Esophagus squamous epithelium (tissue), 5 donors: ENCODE data around the gene UQCC2. TPM values are rescaled to one million over a fixed set of nuclear protein-coding genes. Genes with fewer than 3 reads are reported as not detected.

Experiments used
- DNase-seq: peaks from one replicate; lab custom pipeline; 2025; lab: John Stamatoyannopoulos, UW
- H3K27ac ChIP-seq, 4 donors: fragments of 200-600 bp; sonication (generic); one replicate each; pipeline ENCODE4 v1.5.1; 2016 to 2019; ENCODE audit warnings: mild to moderate bottlenecking in 1 of 4
- H3K27me3 ChIP-seq, 4 donors: fragments of 200-600 bp; sonication (generic); 1 replicate in 3 of 4; 2 replicates in 1 of 4; pipeline versions ENCODE4 v1.5.1 to v1.6.0; 2017 to 2021; ENCODE audit warnings: antibody characterized with exemption in 1 of 4
- H3K36me3 ChIP-seq, 3 donors: fragments of 200-600 bp; sonication (generic); one replicate each; pipeline ENCODE4 v1.5.1; 2016 to 2019
- H3K4me1 ChIP-seq, 3 donors: fragments of 200-600 bp; sonication (generic); one replicate each; pipeline ENCODE4 v1.5.1; 2017 to 2019
- H3K4me3 ChIP-seq, 4 donors: fragments of 200-600 bp; sonication (generic); 1 replicate in 3 of 4; 2 replicates in 1 of 4; pipeline ENCODE4 v1.5.1; 2016 to 2019; ENCODE audit warnings: mild to moderate bottlenecking in 2 of 4, moderate library complexity in 1 of 4
- H3K9me3 ChIP-seq, 3 donors: fragments of 200-600 bp; sonication (generic); one replicate each; pipeline ENCODE4 v1.5.1; 2016 to 2019
- POLR2A ChIP-seq, 4 donors: fragments of 450-650 bp; IDR thresholded peaks; one replicate each; pipeline ENCODE4 v1.6.1; 2017; ENCODE audit warnings: antibody characterized with exemption in 4 of 4, mild to moderate bottlenecking in 4 of 4, moderate library complexity in 3 of 4
- WGBS, 2 donors: methylation state at CpG; one replicate each; pipeline ENCODE4 v1.1.5; 2018; 5-methylcytosine and 5-hydroxymethylcytosine counted together
- intact Hi-C: fragments of 100-400 bp; cut with DNase I; formaldehyde crosslinking; loops from one replicate; pipeline ENCODE4 v1.15.0; 2022
- total RNA-seq, 4 donors: library from RNA; depleted of rRNA; stranded (reverse); fragments of >200 nt; gene quantifications; one replicate each; pipeline ENCODE4 v1.1.0, GENCODE V29; 2016
- TF ChIP-seq, protein P1 (sequence below), 6 experiments: fragments of 450-650 bp in 4 of 6; fragments of 200-600 bp in 2 of 6; sonication (generic) in 2 of 6; IDR thresholded peaks; one replicate each; pipeline ENCODE4 v1.5.1; 2016 to 2019; ENCODE audit warnings: antibody characterized with exemption in 6 of 6, mild to moderate bottlenecking in 4 of 6, moderate library complexity in 4 of 6
- donor health status: DM: yes; HTN: yes; CAD: no.

Gene UQCC2
- total RNA-seq, 4 donors from 2014 or later: 7.8 to 36.8 (median 13.7) TPM

DNA sequence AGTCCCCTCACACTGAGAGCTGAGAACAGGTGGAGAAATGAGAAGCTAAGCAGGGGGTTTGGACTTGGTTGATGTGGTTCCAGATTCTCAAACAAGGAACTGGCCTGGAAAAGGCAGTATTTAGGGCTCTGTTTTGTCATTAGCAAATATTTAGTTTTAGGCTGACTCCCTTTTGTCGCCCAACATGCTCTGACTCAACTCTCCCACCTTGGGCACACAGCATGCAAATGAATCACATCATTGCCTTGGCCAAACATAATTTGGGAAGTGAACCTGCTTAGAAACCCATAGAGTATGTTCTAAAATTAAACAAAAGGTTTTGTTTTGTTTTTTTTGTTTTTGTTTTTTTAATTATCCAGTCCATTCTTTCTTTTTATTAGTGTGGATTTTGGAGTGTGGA lies 9.5 kb upstream of the UQCC2 start:
- H3K4me3 ChIP-seq: no peak overlapping the region
- no peak for DNase-seq
- intact Hi-C loops: no loop called here
- peak overlapping the region; percentile 71 to 86 (median 79) for H3K27ac ChIP-seq
- no peaks in the 10 kb centered on the region for H3K9me3 ChIP-seq
- TF ChIP-seq, protein P1, sequence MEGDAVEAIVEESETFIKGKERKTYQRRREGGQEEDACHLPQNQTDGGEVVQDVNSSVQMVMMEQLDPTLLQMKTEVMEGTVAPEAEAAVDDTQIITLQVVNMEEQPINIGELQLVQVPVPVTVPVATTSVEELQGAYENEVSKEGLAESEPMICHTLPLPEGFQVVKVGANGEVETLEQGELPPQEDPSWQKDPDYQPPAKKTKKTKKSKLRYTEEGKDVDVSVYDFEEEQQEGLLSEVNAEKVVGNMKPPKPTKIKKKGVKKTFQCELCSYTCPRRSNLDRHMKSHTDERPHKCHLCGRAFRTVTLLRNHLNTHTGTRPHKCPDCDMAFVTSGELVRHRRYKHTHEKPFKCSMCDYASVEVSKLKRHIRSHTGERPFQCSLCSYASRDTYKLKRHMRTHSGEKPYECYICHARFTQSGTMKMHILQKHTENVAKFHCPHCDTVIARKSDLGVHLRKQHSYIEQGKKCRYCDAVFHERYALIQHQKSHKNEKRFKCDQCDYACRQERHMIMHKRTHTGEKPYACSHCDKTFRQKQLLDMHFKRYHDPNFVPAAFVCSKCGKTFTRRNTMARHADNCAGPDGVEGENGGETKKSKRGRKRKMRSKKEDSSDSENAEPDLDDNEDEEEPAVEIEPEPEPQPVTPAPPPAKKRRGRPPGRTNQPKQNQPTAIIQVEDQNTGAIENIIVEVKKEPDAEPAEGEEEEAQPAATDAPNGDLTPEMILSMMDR (IDR thresholded peaks at IDR 0.05): no peak
- TF ChIP-seq POLR2A (IDR thresholded peaks at IDR 0.05): no peak
- peaks cover 12 to 55% (median 45%) of the 10 kb centered on the region in 3 donors for H3K4me1 ChIP-seq
- no peaks in the 10 kb centered on the region for H3K36me3 ChIP-seq
- peaks cover 0 to 7% (median 0%) of the 10 kb centered on the region in 4 donors for H3K27me3 ChIP-seq
- 25 to 29% methylated on average over 1 of the region's 1 CpG for WGBS, 2 donors

DNA sequence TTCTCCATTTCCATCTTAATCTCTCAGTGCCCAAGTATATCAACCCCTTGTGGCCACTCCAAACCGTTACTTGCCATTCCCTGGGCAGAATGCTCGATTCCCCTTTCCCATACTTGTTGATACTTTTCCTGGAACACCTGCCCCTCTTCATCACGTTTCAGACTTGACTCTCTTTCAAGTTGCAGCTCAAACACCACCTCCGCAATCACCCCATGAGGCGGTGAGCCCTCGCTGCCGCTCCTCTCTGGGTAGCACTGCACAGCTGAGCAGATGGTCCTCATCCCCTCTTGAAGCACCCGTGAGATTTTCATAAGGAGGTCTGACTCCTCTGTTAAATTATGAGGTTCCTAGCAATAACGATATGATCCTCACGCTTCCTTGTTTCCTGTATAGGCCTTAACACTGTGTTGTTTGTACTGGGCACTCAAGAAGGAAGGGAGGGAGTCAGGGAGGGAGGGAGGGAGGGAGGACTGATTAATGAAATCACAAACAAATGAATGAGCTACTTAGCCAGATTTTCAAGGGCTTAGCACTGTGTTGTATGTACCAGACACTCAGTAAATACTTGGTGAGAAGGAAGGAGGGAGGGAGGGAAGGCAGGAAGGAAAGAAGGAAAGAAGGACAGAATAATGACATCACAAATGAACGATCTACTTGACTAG lies 8.0 kb upstream of the UQCC2 start:
- 68% methylated on average over 7 to 11 of the region's 11 CpGs for WGBS, 2 donors
- TF ChIP-seq, protein P1 (IDR thresholded peaks at IDR 0.05): no peak
- TF ChIP-seq POLR2A (IDR thresholded peaks at IDR 0.05): no peak
- intact Hi-C loops: no loop called here
- peak overlapping the region; percentile 71 to 86 (median 79) for H3K27ac ChIP-seq
- H3K4me3 ChIP-seq: no peak overlapping the region
- peaks cover 0 to 7% (median 0%) of the 10 kb centered on the region in 4 donors for H3K27me3 ChIP-seq
- no peaks in the 10 kb centered on the region for H3K36me3 ChIP-seq
- no peak for DNase-seq
- peaks cover 12 to 63% (median 47%) of the 10 kb centered on the region in 3 donors for H3K4me1 ChIP-seq
- no peaks in the 10 kb centered on the region for H3K9me3 ChIP-seq

DNA sequence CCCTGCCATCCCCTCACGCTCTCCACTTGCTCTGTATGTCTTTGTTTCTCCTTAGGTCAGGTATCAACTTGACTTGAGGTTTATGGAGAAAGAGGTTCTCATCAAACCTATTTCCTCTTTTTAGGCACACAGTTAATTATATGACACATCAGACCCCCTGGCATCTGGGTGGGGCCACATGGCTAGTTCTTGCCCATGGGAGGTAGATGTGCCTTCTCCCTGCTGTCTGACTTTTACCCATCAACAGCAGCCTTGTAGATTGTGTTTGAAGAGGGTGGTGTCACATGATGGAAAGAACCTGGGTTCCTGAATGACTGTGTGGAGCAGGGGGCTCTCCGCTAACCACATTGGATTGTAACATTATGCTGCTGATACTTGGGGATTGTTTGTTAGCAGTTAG lies 7.2 kb upstream of the UQCC2 start:
- Histone ChIP-seq H3K27ac (peak overlapping the region; percentile 71 to 86 (median 79)), H3K4me3 (no peak overlapping the region), H3K36me3 (no peaks in the 10 kb centered on the region), H3K4me1 (peaks cover 12 to 63% (median 47%) of the 10 kb centered on the region in 3 donors), H3K27me3 (peaks cover 0 to 7% (median 0%) of the 10 kb centered on the region in 4 donors), H3K9me3 (no peaks in the 10 kb centered on the region)
- no peak for DNase-seq
- TF ChIP-seq, protein P1 (IDR thresholded peaks at IDR 0.05): no peak
- no peak for TF ChIP-seq POLR2A (IDR thresholded peaks at IDR 0.05)
- intact Hi-C loops: no loop called here
- WGBS, 2 donors: 81 to 83% methylated on average over 2 of the region's 2 CpGs

DNA sequence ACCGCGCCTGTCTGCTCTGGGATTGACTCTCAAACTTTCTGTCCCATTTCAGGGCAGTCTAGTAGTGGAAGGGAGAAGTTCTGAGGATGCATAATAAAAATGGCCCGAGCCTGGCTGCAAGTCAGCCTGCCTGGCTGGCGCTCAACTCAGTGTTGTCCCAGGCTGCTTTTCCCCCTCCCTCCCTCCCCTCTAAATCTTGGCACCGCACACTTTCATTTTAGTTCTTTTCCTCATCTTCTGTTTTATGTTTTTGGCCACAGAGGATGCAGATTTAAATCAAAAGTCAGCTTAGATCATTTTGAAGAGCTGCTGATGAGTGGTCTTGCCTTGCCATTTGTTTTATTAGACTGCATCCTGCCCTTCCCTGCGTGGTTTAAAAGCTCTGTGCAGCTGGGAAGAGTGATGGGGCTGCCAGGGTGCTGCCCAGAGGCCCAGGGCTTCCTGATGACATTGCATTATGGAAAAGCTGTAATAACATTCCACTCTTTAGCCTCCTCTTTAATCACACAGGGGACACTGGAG lies 6.5 kb upstream of the UQCC2 start:
- H3K9me3 ChIP-seq: no peaks in the 10 kb centered on the region
- peak overlapping the region; percentile 71 to 86 (median 79) for H3K27ac ChIP-seq
- peaks cover 0 to 6% (median 0%) of the 10 kb centered on the region in 4 donors for H3K27me3 ChIP-seq
- no peak for DNase-seq
- 25 to 34% methylated on average over 6 of the region's 6 CpGs for WGBS, 2 donors
- H3K4me1 ChIP-seq: peaks cover 12 to 63% (median 47%) of the 10 kb centered on the region in 3 donors
- TF ChIP-seq, protein P1 (IDR thresholded peaks at IDR 0.05): no peak
- TF ChIP-seq POLR2A (IDR thresholded peaks at IDR 0.05): no peak
- intact Hi-C loops: no loop called here
- no peak overlapping the region for H3K4me3 ChIP-seq
- no peaks in the 10 kb centered on the region for H3K36me3 ChIP-seq

DNA sequence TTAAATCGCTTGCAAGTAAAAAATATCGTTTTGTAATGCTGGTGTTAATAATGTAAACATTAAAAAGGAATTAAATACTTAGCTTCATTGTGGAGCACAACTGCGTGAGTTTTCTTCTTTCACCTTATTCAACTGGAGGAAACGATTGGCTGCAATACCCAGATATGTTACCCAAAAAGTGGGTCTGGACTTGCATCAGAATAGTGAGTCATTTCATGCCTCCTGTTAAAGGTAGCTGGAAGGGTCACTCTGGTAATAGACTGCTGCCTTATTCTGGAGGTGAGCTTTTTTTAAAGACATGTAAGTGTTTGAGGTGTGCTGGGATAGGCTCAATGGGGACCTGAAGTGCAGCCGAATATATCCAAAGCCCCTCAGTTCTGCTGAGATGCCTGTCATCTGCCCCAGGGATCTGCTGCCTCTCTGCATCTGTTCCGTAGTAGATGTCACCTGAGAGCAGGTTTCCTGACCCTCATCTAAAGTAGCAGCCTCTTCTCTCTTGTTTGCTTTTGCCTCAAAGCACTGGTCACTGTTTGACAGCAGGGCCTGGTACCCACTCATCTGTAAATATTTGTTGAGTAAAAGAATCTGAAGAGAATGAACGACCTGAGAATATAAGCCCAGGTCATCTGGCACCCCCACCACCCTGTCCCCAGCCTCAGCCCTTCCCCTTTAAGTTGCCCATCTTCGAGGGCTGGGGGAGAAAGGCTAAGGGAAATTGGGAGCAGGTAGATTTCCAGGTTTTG lies 5.6 kb upstream of the UQCC2 start:
- WGBS, 2 donors: 52 to 57% methylated on average over 8 of the region's 8 CpGs
- Histone ChIP-seq H3K4me3 (no peak overlapping the region), H3K36me3 (no peaks in the 10 kb centered on the region), H3K27me3 (no peaks in the 10 kb centered on the region), H3K9me3 (no peaks in the 10 kb centered on the region), H3K27ac (peak overlapping the region; percentile 47 to 84 (median 76)), H3K4me1 (peaks cover 12 to 65% (median 47%) of the 10 kb centered on the region in 3 donors)
- TF ChIP-seq POLR2A (IDR thresholded peaks at IDR 0.05): no peak
- TF ChIP-seq, protein P1 (IDR thresholded peaks at IDR 0.05): no peak
- no peak for DNase-seq
- intact Hi-C loops: no loop called here
